Activated naive CD8-positive, alpha-beta T cell treated with anti-CD3 and anti-CD28 coated beads, Interleukin-2, amount 10 ng/mL, durations not matched to agents 7 days and 5 days (primary cell): ENCODE results near the gene CREB3L2. TPM values are rescaled to one million over a fixed set of nuclear protein-coding genes. Genes with fewer than 3 reads are reported as not detected.

Source experiments
- ATAC-seq: fragments of 150-1000 bp; cut with Tn5 transposase; one replicate; pipeline ENCODE4 v1.10.0; 2021; ENCODE audit warnings: low read depth, moderate library complexity
- POLR2A ChIA-PET: fragments of 350-600 bp; sonication (Branson Sonifier 250); formaldehyde crosslinking; loops from one replicate; lab custom pipeline; 2021; ENCODE audit warnings: antibody characterized with exemption; lab: Charles Lee
- DNase-seq: peaks from one replicate; pipeline ENCODE4 v3.0.0; 2021
- H3K27ac Mint-ChIP-seq: one replicate; pipeline ENCODE4 v1.8.0; 2022; ENCODE audit warnings: mild to moderate bottlenecking, mixed read lengths
- H3K27me3 Mint-ChIP-seq: one replicate; pipeline ENCODE4 v1.8.0; 2022; ENCODE audit warnings: mild to moderate bottlenecking, moderate library complexity, mixed read lengths
- H3K36me3 Mint-ChIP-seq: one replicate; pipeline ENCODE4 v1.8.0; 2021; ENCODE audit warnings: mild to moderate bottlenecking, mixed read lengths
- H3K4me1 Mint-ChIP-seq: one replicate; pipeline ENCODE4 v1.8.0; 2021; ENCODE audit warnings: mixed read lengths
- H3K4me3 Mint-ChIP-seq: one replicate; pipeline ENCODE4 v1.8.0; 2022; ENCODE audit warnings: mild to moderate bottlenecking, moderate library complexity, mixed read lengths
- H3K9me3 Mint-ChIP-seq: one replicate; pipeline ENCODE4 v1.8.0; 2021; ENCODE audit warnings: mixed read lengths
- total RNA-seq, 2 experiments: library from RNA; stranded (reverse); gene quantifications; one replicate each; pipeline ENCODE4 v1.2.3, GENCODE V29; 2021

CREB3L2 gene
- total RNA-seq, 2 experiments from 2014 or later: 20.6 to 25.4 TPM

GRCh38 chr7:137853053-137853452 lies 148.8 kb downstream of the CREB3L2 start:
- POLR2A ChIA-PET: no interaction called here
- Mint-ChIP-seq H3K4me3 (no peak overlapping the region), H3K4me1 (no peaks in the 10 kb centered on the region), H3K36me3 (no peaks in the 10 kb centered on the region), H3K27ac (no peak overlapping the region), H3K9me3 (peaks cover 2% of the 10 kb centered on the region), H3K27me3 (peaks cover 25% of the 10 kb centered on the region)
- DNase-seq (no peak), ATAC-seq (no peak)

- Mint-ChIP-seq H3K27ac (no peak overlapping the region), H3K27me3 (peaks cover 33% of the 10 kb centered on the region), H3K4me1 (no peaks in the 10 kb centered on the region), H3K4me3 (no peak overlapping the region), H3K36me3 (no peaks in the 10 kb centered on the region), H3K9me3 (peaks cover 2% of the 10 kb centered on the region)
- POLR2A ChIA-PET: no interaction called here
- DNase-seq (no peak), ATAC-seq (no peak)
Measured at GRCh38 chr7:137852108-137852507, 149.8 kb downstream of the CREB3L2 start.

- Mint-ChIP-seq H3K27ac (no peak overlapping the region), H3K9me3 (peaks cover 2% of the 10 kb centered on the region), H3K36me3 (no peaks in the 10 kb centered on the region), H3K4me3 (no peak overlapping the region), H3K27me3 (peaks cover 36% of the 10 kb centered on the region), H3K4me1 (no peaks in the 10 kb centered on the region)
- no peak for ATAC-seq
- DNase-seq: no peak
- POLR2A ChIA-PET: no interaction called here
Measured at GRCh38 chr7:137850972-137851945, 150.6 kb downstream of the CREB3L2 start.

- H3K9me3 Mint-ChIP-seq: peaks cover 2% of the 10 kb centered on the region
- ATAC-seq: no peak
- DNase-seq: no peak
- no peaks in the 10 kb centered on the region for H3K4me1 Mint-ChIP-seq
- POLR2A ChIA-PET: no interaction called here
- H3K4me3 Mint-ChIP-seq: no peak overlapping the region
- no peak overlapping the region for H3K27ac Mint-ChIP-seq
- H3K36me3 Mint-ChIP-seq: no peaks in the 10 kb centered on the region
- H3K27me3 Mint-ChIP-seq: peaks cover 42% of the 10 kb centered on the region
Measured at GRCh38 chr7:137850571-137850970, 151.3 kb downstream of the CREB3L2 start.

GRCh38 chr7:137848095-137848494 lies 153.8 kb downstream of the CREB3L2 start:
- Mint-ChIP-seq H3K36me3 (no peaks in the 10 kb centered on the region), H3K27me3 (peaks cover 61% of the 10 kb centered on the region), H3K4me1 (no peaks in the 10 kb centered on the region), H3K4me3 (peak overlapping the region; percentile 14), H3K9me3 (peaks cover 2% of the 10 kb centered on the region), H3K27ac (no peak overlapping the region)
- no peak for DNase-seq
- POLR2A ChIA-PET: no interaction called here
- no peak for ATAC-seq

GRCh38 chr7:137847568-137848050 lies 154.3 kb downstream of the CREB3L2 start:
- Mint-ChIP-seq H3K9me3 (peaks cover 2% of the 10 kb centered on the region), H3K36me3 (no peaks in the 10 kb centered on the region), H3K27ac (no peak overlapping the region), H3K27me3 (peaks cover 61% of the 10 kb centered on the region), H3K4me3 (peak overlapping the region; percentile 21), H3K4me1 (no peaks in the 10 kb centered on the region)
- POLR2A ChIA-PET: no interaction called here
- ATAC-seq: no peak
- no peak for DNase-seq

GRCh38 chr7:137846827-137847567 lies 154.9 kb downstream of the CREB3L2 start, which contains the start of gene DGKI:
Gene DGKI, minus strand, starts transcription at chr7:137846974.
- DNase-seq (peak; percentile 28), ATAC-seq (peak; percentile 26)

GRCh38 chr7:137846549-137846826 lies 155.4 kb downstream of the CREB3L2 start:
- peak; percentile 77 for ATAC-seq
- no peaks in the 10 kb centered on the region for H3K4me1 Mint-ChIP-seq
- no peak overlapping the region for H3K27ac Mint-ChIP-seq
- peaks cover 67% of the 10 kb centered on the region for H3K27me3 Mint-ChIP-seq
- peaks cover 2% of the 10 kb centered on the region for H3K9me3 Mint-ChIP-seq
- no peak overlapping the region for H3K4me3 Mint-ChIP-seq
- POLR2A ChIA-PET: no interaction called here
- H3K36me3 Mint-ChIP-seq: no peaks in the 10 kb centered on the region
- DNase-seq: peak; percentile 45

More at GRCh38 chr7:137846827-137847567, 154.9 kb downstream of the CREB3L2 start, which contains the start of gene DGKI:
- Mint-ChIP-seq H3K27ac (no peak within 1 kb of the TSS), H3K4me3 (peak within 1 kb of the TSS; percentile 72), H3K9me3 (peaks cover 2% of the 10 kb centered on the region), H3K27me3 (peaks cover 63% of the 10 kb centered on the region), H3K4me1 (no peaks in the 10 kb centered on the region), H3K36me3 (no peaks in the 10 kb centered on the region)
- POLR2A ChIA-PET: interaction anchor here (0.6 kb wide), 1 partner anchor 170 kb away, joined by 8 read pairs; no protein-coding TSS in a partner anchor

- Mint-ChIP-seq H3K4me1 (no peaks in the 10 kb centered on the region), H3K27me3 (peaks cover 65% of the 10 kb centered on the region), H3K9me3 (no peaks in the 10 kb centered on the region), H3K27ac (no peak overlapping the region), H3K4me3 (no peak overlapping the region), H3K36me3 (no peaks in the 10 kb centered on the region)
- DNase-seq (no peak), ATAC-seq (no peak)
- POLR2A ChIA-PET: no interaction called here
Measured at GRCh38 chr7:137844677-137845425, 157.0 kb downstream of the CREB3L2 start.

- H3K27me3 Mint-ChIP-seq: peaks cover 35% of the 10 kb centered on the region
Measured at GRCh38 chr7:137839903-137840779, 161.7 kb downstream of the CREB3L2 start.

GRCh38 chr7:137838706-137839315 lies 163.1 kb downstream of the CREB3L2 start:
- no peak for DNase-seq
- H3K4me1 Mint-ChIP-seq: no peaks in the 10 kb centered on the region
- H3K9me3 Mint-ChIP-seq: peaks cover 3% of the 10 kb centered on the region

More at GRCh38 chr7:137839903-137840779, 161.7 kb downstream of the CREB3L2 start:
- no peaks in the 10 kb centered on the region for H3K36me3 Mint-ChIP-seq
- H3K27ac Mint-ChIP-seq: no peak overlapping the region
- no peak for DNase-seq
- H3K4me1 Mint-ChIP-seq: no peaks in the 10 kb centered on the region
- peaks cover 3% of the 10 kb centered on the region for H3K9me3 Mint-ChIP-seq
- POLR2A ChIA-PET: no interaction called here
- no peak overlapping the region for H3K4me3 Mint-ChIP-seq
- ATAC-seq: no peak

GRCh38 chr7:137836541-137836940 lies 165.3 kb downstream of the CREB3L2 start:
- Mint-ChIP-seq H3K4me1 (no peaks in the 10 kb centered on the region), H3K9me3 (peaks cover 11% of the 10 kb centered on the region), H3K4me3 (no peak overlapping the region), H3K36me3 (no peaks in the 10 kb centered on the region), H3K27ac (no peak overlapping the region), H3K27me3 (peaks cover 15% of the 10 kb centered on the region)
- ATAC-seq (no peak), DNase-seq (no peak)
- POLR2A ChIA-PET: no interaction called here

More at GRCh38 chr7:137838706-137839315, 163.1 kb downstream of the CREB3L2 start:
- Mint-ChIP-seq H3K36me3 (no peaks in the 10 kb centered on the region), H3K27me3 (peaks cover 22% of the 10 kb centered on the region), H3K4me3 (no peak overlapping the region), H3K27ac (no peak overlapping the region)
- POLR2A ChIA-PET: no interaction called here
- no peak for ATAC-seq
